Activated naive CD8-positive, alpha-beta T cell treated with anti-CD3 and anti-CD28 coated beads for 36 hours (primary cell): ENCODE measurements around the gene ZNF669. TPM values are rescaled to one million over a fixed set of nuclear protein-coding genes. Genes with fewer than 3 reads are reported as not detected.
A peak's percentile ranks its signal among the peaks of the same experiment; 100 is the strongest.

ENCODE experiments used
- DNase-seq: peaks from one replicate; pipeline ENCODE4 v3.0.0; 2021
- H3K27ac Mint-ChIP-seq: one replicate; pipeline ENCODE4 v1.8.0; 2022; ENCODE audit warnings: mild to moderate bottlenecking, moderate library complexity, mixed read lengths
- H3K27me3 Mint-ChIP-seq: one replicate; pipeline ENCODE4 v1.8.0; 2022; ENCODE audit warnings: mild to moderate bottlenecking, mixed read lengths
- H3K36me3 Mint-ChIP-seq: one replicate; pipeline ENCODE4 v1.8.0; 2021; ENCODE audit warnings: mild to moderate bottlenecking, mixed read lengths
- H3K4me1 Mint-ChIP-seq: one replicate; pipeline ENCODE4 v1.8.0; 2021; ENCODE audit warnings: mixed read lengths
- H3K4me3 Mint-ChIP-seq: one replicate; pipeline ENCODE4 v1.8.0; 2022; ENCODE audit warnings: mild to moderate bottlenecking, moderate library complexity, mixed read lengths
- H3K9me3 Mint-ChIP-seq: one replicate; pipeline ENCODE4 v1.8.0; 2022; ENCODE audit warnings: mixed read lengths
- total RNA-seq, 2 experiments: library from RNA; stranded (reverse); gene quantifications; one replicate each; pipeline ENCODE4 v1.2.3, GENCODE V29; 2021

The ZNF669 gene
- total RNA-seq, 2 experiments from 2014 or later: 9.6 to 10.2 TPM

DNA sequence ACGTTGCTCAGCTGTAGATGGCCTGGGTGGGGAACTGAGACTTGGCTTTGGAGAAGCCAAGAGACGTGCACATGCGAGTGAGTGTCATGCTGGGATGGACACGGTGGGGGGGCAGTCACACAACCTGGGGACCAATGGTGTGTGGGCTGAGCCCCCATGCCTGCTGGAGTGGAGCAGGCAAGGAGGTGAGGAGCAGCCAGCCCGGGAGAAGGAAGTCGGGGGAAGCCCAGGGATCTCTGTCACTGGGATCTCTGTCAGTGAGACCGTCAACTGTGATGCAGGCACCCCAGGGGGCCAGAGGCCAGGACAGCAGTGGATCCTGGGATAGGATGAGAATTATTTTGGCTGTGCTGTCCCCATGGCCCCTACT lies 11.0 kb upstream of the ZNF669 start:
- no peak for DNase-seq
- Mint-ChIP-seq H3K4me1 (peaks cover 4% of the 10 kb centered on the region), H3K4me3 (no peak overlapping the region), H3K9me3 (no peaks in the 10 kb centered on the region), H3K27ac (no peak overlapping the region), H3K27me3 (peaks cover 22% of the 10 kb centered on the region), H3K36me3 (no peaks in the 10 kb centered on the region)

DNA sequence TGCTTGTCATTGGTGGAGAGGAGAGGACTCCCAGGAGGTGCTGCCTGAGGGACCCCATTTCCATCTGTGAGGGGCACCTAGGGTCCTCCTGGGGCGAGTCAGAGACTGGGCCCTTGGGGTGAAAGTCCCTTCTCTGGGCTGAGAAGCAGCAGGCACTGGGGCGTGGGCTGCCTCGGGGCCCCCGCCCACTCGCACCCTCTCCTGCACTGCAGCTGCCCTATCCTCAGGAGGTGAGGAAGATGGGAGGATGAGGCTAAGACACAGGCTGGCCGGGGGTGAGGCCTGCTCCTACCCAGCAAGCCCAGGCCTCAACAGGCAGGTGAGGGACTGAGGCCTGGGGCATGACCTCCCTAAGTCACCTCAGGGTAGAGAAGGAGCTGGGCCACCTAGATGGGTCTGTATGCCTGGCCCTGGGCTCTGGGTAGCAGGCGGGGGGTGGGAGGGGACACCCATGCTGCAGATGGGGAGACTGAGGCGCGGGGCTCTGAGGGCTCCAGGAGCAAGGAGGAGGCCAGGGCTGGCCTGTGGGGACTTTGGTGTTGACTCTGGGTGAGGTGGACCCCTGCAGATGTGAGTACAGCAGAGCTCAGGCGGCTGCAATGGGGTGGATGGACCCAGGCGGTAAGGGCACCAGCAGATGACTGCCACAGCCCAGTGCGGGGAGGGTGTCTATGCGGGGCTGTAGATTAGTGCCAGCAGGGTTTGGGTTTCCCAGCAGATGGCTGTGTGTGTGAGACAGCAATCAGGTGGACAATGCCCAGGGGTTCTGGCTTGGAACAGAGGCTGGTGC lies 10.4 kb upstream of the ZNF669 start:
- no peak for DNase-seq
- no peak overlapping the region for H3K27ac Mint-ChIP-seq
- peaks cover 3% of the 10 kb centered on the region for H3K9me3 Mint-ChIP-seq
- H3K4me1 Mint-ChIP-seq: peaks cover 4% of the 10 kb centered on the region
- H3K27me3 Mint-ChIP-seq: peaks cover 27% of the 10 kb centered on the region
- no peaks in the 10 kb centered on the region for H3K36me3 Mint-ChIP-seq
- H3K4me3 Mint-ChIP-seq: no peak overlapping the region

DNA sequence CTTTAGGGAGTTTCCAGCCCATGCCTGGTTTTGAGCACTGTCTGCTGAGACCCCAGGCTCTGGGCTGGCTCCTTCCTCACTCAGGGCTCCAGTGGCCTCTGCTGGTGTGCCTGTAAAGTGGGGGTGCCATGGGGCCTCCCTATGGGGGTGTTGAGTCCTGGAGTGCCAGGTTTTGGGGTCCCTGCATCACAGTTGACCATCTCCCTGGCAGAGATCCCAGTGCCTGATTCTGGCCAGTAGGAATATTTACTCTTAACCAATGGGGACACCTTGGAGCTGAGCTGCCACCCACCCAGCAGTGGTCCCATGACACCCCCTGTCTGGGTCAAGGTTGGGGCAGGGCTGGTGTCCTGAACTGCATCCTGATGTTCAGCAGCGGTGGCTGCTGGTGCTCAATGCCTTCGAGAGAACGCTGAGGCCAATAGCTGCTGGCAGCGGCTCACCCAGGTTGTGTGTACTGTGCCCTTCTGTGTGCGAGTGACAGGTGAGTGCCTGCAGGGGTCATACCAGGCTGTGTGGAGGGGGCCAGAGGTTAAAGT lies 9.6 kb upstream of the ZNF669 start:
- Mint-ChIP-seq H3K27ac (no peak overlapping the region), H3K27me3 (peaks cover 35% of the 10 kb centered on the region), H3K36me3 (no peaks in the 10 kb centered on the region), H3K4me1 (peaks cover 4% of the 10 kb centered on the region), H3K9me3 (peaks cover 3% of the 10 kb centered on the region), H3K4me3 (no peak overlapping the region)
- no peak for DNase-seq

DNA sequence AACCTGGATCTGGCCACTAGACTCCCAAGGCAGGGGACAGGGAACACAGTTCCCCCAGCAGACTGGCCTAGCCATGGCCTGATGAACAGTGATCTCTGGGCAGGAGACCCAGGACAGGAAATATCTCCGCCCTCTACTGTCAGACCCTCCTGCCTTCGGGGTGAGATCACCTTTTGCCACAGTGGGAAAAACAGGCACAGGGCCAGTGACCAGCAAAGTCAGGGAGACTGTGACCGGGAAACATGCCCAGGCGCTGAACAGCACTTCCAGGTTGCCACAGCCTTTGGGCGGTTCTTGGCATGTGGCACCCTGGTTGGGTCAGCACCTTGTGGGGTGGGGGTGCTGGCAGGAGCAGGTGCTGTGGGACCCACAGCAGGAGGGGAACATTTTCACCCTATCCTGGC lies 8.9 kb upstream of the ZNF669 start:
- no peaks in the 10 kb centered on the region for H3K36me3 Mint-ChIP-seq
- H3K27ac Mint-ChIP-seq: no peak overlapping the region
- peaks cover 42% of the 10 kb centered on the region for H3K27me3 Mint-ChIP-seq
- no peak for DNase-seq
- H3K4me1 Mint-ChIP-seq: peaks cover 4% of the 10 kb centered on the region
- H3K4me3 Mint-ChIP-seq: no peak overlapping the region
- H3K9me3 Mint-ChIP-seq: peaks cover 3% of the 10 kb centered on the region

DNA sequence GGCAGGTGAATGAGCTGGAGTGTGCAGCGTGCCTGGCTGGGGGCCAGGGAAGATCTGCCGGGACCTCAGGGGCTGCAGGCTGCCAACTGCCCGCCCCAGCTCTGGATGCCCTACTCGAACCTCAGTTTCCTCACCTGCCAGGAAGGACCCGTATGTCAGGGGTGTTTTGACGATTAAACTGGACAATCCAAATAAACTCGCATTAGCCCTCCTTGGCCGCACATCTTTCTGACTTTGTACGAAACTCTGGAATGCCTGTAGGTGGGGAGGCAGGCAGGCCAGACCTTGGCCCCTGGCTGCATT lies 8.3 kb upstream of the ZNF669 start:
- Mint-ChIP-seq H3K27me3 (peaks cover 49% of the 10 kb centered on the region), H3K27ac (no peak overlapping the region), H3K36me3 (no peaks in the 10 kb centered on the region), H3K4me1 (peaks cover 4% of the 10 kb centered on the region), H3K9me3 (peaks cover 3% of the 10 kb centered on the region), H3K4me3 (peak overlapping the region; percentile 14)
- no peak for DNase-seq

DNA sequence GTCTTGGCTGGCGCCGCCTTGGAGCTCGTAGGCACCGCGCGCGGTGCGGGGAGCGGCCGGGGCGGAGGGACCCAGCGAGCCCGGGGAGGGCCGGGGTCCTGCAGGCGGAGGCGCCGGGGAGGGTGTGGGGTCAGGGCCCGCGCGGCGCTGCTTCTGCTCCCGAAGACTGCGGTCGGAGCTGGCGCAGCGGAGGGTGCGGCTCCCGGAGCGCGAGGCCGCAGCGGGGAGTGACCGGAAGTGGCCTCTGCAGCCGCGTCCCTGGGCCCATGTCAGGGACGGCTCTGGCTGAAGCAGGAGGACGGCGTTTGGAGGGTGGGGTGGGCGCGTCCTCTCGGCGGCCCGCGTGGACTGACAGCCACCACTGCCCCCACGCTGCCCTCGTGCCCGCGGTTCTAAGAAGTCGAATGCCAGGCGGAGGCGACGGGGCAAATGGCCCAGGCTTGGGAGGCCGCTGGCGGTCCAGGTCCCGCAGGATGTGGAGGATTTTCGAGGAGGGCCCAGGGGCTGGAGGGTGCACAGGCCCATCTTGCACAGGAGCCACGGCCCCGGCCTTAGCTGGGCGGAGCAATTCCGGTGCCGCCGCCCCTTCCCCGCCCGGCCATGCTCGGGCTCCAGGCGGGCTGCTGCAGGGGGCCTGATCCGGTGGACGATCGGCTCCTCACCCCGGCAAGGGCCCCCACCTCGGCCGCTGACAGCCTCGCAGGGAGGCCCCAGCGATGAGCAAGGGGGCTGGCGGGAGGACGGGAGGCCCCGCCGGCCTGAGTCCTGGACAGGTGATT lies 7.7 kb upstream of the ZNF669 start:
- Mint-ChIP-seq H3K27me3 (peaks cover 54% of the 10 kb centered on the region), H3K27ac (no peak overlapping the region)

DNA sequence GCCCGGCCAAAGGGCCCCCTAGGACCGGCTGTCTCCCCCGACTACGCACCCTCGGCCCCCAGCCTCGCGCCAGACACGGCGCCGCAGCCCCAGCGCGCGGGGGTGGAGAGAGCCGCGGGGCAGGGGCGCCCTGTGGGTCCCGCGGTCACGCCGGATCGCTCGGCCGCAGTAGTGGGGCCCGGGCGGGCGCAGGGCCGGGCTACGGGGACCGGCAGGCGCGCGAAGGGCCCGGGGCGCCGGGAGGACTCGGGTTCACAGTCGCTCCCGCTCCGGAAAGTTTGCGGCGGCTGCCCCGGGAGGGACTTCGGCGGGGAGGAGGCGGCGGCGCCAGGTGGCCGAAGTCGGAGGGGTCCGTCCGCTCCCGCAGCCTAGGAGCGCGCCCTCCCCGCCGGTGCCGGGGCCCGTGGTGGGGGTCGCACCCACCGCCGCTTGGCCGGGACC lies 7.1 kb upstream of the ZNF669 start:
- Mint-ChIP-seq H3K27ac (no peak overlapping the region), H3K9me3 (peaks cover 4% of the 10 kb centered on the region), H3K36me3 (no peaks in the 10 kb centered on the region), H3K4me1 (peaks cover 4% of the 10 kb centered on the region), H3K4me3 (peak overlapping the region; percentile 62), H3K27me3 (peaks cover 56% of the 10 kb centered on the region)
- peak; percentile 19 for DNase-seq

More for the DNA sequence above, 7.7 kb upstream of the ZNF669 start:
- no peak for DNase-seq
- no peak overlapping the region for H3K4me3 Mint-ChIP-seq
- H3K9me3 Mint-ChIP-seq: peaks cover 3% of the 10 kb centered on the region
- H3K36me3 Mint-ChIP-seq: no peaks in the 10 kb centered on the region
- H3K4me1 Mint-ChIP-seq: peaks cover 4% of the 10 kb centered on the region

DNA sequence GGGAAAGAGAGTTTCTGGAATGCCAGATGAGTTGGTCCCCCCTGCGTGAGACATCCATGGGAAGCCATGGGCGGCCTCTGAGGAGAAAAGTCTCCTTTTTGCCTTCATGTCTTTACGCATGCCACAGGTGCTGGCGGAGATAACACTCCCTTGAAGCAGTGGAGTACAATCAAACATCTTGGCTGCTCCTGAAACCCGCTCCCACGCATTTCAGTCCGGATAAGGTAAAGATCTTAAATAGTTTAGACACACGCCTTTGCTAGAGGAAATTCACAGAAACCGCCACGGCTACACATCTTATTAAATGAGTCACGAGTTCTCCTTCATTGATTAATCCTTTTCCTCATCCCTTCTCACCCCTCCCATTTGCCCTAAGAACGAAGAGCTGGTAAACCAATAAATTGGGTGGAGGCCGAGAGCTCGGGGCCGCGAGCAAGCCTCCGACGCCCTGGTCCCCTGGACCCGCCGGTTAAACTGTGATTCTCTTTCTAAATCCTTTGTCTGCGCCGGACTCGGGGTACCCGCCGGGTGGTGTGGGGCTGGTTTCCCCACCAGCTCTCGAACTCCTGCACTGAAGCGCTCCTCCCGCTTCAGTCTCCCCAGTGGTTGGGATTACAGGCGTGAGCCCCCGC lies 6.6 kb upstream of the ZNF669 start:
- Mint-ChIP-seq H3K27ac (peak overlapping the region; percentile 0), H3K4me1 (peaks cover 4% of the 10 kb centered on the region), H3K36me3 (no peaks in the 10 kb centered on the region), H3K27me3 (peaks cover 59% of the 10 kb centered on the region), H3K4me3 (peak overlapping the region; percentile 62), H3K9me3 (peaks cover 6% of the 10 kb centered on the region)
- peak; percentile 46 for DNase-seq

DNA sequence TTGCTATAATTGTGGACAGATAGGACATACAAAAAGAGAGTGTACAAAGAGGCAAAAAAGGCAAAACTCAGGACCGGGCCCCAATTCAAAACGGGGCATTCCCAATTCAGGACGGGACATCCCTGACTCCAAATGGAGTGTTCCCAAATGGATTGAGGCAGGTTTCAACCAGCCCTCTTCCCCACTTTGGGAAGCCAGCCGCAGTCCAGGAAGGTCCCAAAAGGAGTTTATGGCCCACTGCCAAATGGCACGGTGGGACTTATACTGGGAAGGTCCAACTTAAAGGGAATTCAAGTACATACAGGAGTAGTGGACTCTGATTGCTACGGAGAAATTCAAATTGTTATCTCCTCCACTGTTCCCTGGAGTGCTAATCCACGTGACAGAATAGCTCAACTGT lies 3.5 kb upstream of the ZNF669 start:
- Mint-ChIP-seq H3K9me3 (peaks cover 19% of the 10 kb centered on the region), H3K27ac (no peak overlapping the region), H3K36me3 (peaks cover 12% of the 10 kb centered on the region), H3K4me1 (peaks cover 8% of the 10 kb centered on the region), H3K4me3 (no peak overlapping the region), H3K27me3 (peaks cover 47% of the 10 kb centered on the region)
- no peak for DNase-seq

DNA sequence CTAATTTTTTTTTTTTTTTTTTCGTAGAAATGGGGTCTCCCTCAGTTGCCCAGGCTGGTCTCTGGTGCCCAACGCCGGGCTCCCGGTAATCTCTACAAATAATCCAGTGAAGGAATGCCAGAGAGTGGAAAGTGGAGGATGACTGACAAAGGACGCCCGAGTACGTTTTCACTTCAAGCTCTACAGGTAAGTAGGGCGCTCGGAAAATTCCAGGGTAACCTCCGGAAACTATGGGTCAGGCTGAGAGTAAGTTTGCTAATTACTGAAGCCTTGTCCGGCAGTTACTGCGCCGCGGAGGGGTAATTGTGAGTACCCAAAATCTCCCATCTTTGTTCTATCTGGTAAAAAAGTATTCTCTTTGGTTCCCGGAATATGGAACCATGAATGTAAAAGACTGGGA lies 1.8 kb upstream of the ZNF669 start:
- peaks cover 28% of the 10 kb centered on the region for H3K36me3 Mint-ChIP-seq
- peaks cover 10% of the 10 kb centered on the region for H3K4me1 Mint-ChIP-seq
- peaks cover 31% of the 10 kb centered on the region for H3K9me3 Mint-ChIP-seq
- peaks cover 43% of the 10 kb centered on the region for H3K27me3 Mint-ChIP-seq
- no peak overlapping the region for H3K4me3 Mint-ChIP-seq
- no peak for DNase-seq
- H3K27ac Mint-ChIP-seq: no peak overlapping the region

DNA sequence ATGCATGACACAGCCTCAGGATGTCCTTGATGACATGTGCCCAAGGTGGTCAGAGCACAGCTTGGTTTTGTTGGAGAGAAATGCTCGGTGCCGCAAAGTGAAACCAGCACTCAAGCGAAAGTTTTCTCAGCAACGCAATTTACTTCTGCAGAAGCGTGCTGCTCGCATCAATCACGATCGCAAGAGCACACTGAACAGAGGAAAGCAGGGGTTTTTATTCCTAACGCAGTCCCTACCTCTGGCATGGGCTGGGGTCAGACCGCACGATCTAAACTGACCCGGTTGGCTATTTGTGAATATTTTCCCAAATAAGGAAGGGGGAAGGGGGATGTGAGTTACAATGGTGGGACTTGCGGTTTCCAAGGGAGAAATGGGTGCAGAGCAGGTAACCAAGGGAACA lies 809 bp upstream of the ZNF669 start:
- H3K27me3 Mint-ChIP-seq: peaks cover 36% of the 10 kb centered on the region
- H3K27ac Mint-ChIP-seq: no peak overlapping the region
- no peak overlapping the region for H3K4me3 Mint-ChIP-seq
- peaks cover 38% of the 10 kb centered on the region for H3K36me3 Mint-ChIP-seq
- peaks cover 7% of the 10 kb centered on the region for H3K4me1 Mint-ChIP-seq
- DNase-seq: no peak
- H3K9me3 Mint-ChIP-seq: peaks cover 40% of the 10 kb centered on the region

DNA sequence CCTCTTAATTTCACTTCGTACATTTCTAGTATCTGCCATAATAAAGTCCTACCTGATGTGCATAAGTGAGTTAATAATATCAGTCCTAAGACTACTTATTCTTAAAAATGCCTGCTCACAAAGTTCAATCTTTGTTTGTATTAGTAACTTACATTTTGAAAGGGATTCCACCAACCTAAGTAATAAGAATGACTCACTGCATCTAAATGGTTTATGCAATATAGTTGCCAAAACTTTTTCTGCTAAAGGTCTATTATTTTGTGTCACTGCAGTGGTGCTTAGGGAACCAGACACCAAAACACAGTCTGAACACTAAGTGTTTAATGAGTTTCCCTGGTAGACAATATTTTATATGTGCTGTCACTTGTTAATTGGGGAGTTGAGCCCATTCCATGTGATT lies 1.8 kb downstream of the ZNF669 start:
- H3K9me3 Mint-ChIP-seq: peaks cover 43% of the 10 kb centered on the region
- H3K36me3 Mint-ChIP-seq: peaks cover 62% of the 10 kb centered on the region
- no peak overlapping the region for H3K27ac Mint-ChIP-seq

DNA sequence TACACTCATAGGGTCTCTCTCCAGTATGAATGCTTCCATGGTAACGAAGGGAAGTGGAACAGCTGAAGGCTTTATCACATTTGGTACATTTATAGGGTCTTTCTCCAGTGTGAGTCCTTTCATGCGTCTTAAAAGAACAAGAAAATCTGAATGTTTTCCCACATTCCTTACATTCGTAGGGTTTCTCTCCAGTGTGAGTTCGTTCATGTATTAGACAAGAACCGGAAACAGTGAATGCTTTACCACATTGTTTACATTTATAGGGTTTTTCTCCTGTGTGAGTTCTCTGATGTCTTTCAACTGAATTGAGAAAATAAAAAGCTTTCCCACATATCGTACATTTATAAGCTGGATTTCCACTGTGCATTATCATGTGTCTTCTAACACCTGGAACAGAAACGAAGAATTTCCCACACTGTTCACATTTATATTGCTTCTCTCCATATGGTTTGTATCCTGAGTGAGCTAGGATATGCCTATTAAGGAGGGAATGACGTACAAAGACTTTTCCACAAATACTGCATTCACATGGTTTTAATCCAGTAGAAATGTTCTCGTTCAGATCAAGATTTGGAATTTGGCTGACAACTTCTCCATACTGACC lies 3.4 kb downstream of the ZNF669 start:
- H3K4me3 Mint-ChIP-seq: no peak overlapping the region
- no peak for DNase-seq

More for the DNA sequence above, 1.8 kb downstream of the ZNF669 start:
- Mint-ChIP-seq H3K4me3 (no peak overlapping the region), H3K27me3 (peaks cover 10% of the 10 kb centered on the region), H3K4me1 (peaks cover 7% of the 10 kb centered on the region)
- DNase-seq: no peak

DNA sequence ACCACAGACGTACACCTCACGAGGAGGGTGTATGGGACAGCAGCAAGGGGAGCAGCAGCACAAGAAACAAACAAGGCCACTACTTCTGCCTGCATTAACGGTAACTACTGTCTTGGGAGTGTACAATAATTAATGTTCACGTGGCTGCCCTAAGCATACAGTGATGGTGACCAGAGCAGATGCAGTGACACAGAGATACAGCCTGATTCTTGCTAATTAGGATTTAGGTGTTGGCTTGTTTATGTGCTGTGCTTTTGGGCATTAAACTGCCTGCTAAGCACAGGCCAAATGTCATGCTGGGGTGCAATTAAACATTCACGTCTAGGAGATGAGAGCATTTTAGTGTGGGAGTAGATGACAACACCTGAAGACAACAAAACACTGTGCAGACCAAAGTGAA lies 7.2 kb downstream of the ZNF669 start:
- Mint-ChIP-seq H3K27ac (no peak overlapping the region), H3K4me3 (no peak overlapping the region), H3K9me3 (peaks cover 47% of the 10 kb centered on the region)

More for the DNA sequence above, 3.4 kb downstream of the ZNF669 start:
- Mint-ChIP-seq H3K9me3 (peaks cover 57% of the 10 kb centered on the region), H3K4me1 (peaks cover 7% of the 10 kb centered on the region), H3K36me3 (peaks cover 77% of the 10 kb centered on the region), H3K27ac (no peak overlapping the region), H3K27me3 (no peaks in the 10 kb centered on the region)

DNA sequence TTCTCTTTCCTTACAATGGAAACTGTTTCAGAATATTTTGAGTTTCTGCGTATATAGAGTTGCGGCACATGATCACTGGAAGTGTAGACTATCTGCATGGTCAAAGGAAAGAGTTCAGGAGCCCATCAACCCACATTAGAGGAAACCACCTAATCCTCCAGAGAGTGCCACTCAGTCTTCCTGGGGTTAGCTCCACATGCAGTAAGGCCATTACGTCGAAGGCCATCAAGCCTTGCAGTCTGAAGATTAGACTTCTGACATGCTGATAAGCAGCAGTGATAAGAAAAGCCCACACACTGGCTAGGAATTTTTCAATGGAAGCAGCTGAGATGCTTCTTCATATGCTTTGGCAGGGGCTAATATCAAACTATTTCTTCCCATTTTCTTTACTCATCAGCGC lies 7.6 kb downstream of the ZNF669 start:
- H3K36me3 Mint-ChIP-seq: peaks cover 57% of the 10 kb centered on the region
- H3K4me3 Mint-ChIP-seq: no peak overlapping the region
- H3K4me1 Mint-ChIP-seq: no peaks in the 10 kb centered on the region
- H3K9me3 Mint-ChIP-seq: peaks cover 42% of the 10 kb centered on the region
- DNase-seq: no peak
- no peak overlapping the region for H3K27ac Mint-ChIP-seq
- H3K27me3 Mint-ChIP-seq: no peaks in the 10 kb centered on the region

More for the DNA sequence above, 7.2 kb downstream of the ZNF669 start:
- no peak for DNase-seq
- H3K4me1 Mint-ChIP-seq: no peaks in the 10 kb centered on the region
- H3K27me3 Mint-ChIP-seq: no peaks in the 10 kb centered on the region
- H3K36me3 Mint-ChIP-seq: peaks cover 61% of the 10 kb centered on the region
